NT2/D1 (cell line): ENCODE measurements around the gene RAP1GAP.
"Not testable (repeated sequence)": the region's sequence is repeated elsewhere in the genome, so short reads cannot be mapped to it uniquely, and the experiment has no call there.

Experiments
- SUZ12 ChIP-seq: IDR thresholded peaks from 2 replicates; pipeline ENCODE4 v1.6.1; 2011; ENCODE audit not compliant: insufficient read length, insufficient read depth; ENCODE audit errors: extremely low read depth
- YY1 ChIP-seq: IDR thresholded peaks from 2 replicates; pipeline ENCODE4 v1.6.1; 2011; ENCODE audit not compliant: insufficient read length, insufficient read depth

DNA sequence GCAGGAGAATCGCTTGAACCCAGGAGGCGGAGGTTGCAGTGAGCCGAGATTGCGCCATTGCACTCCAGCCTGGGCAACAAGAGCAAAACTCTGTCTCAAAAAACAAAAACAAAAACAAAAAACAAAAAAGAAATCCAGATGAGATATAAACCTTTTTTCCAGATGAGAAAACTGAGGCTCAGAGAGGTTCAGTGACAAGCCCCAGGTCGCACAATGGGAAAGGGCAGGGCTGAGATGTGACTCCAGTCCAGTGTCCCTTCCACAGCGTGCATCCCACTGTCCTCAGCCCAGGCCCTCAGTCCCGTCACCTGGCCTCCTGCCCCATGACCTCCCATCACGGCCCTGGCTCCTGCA lies 37.6 kb downstream of the RAP1GAP start:
- TF ChIP-seq SUZ12, YY1: not testable (repeated sequence)
